ENCODE measurements around the gene TOMM40L. TPM values are rescaled to one million over a fixed set of nuclear protein-coding genes. Genes with fewer than 3 reads are reported as not detected.

The TOMM40L gene
- polyA plus RNA-seq, 1 donor (not counting 4 experiments of a cell fraction or from before 2014, with no cell fraction given) = 14.4 TPM

- Histone ChIP-seq H3K27ac (ENCODE audit: control insufficient read depth, insufficient read depth, low read length) (peak overlapping the region; percentile 82), H2AFZ (ENCODE audit: control insufficient read depth, low read length) (peak overlapping the region; percentile 42), H3K27me3 (ENCODE audit: control insufficient read depth, extremely low read depth, insufficient read depth, low read length) (no peaks in the 10 kb centered on the region), H3K4me1 (ENCODE audit: control insufficient read depth, extremely low read depth, insufficient read depth, low read length) (peaks cover 18% of the 10 kb centered on the region), H3K9me3 (ENCODE audit: control insufficient read depth, low read depth, low read length) (no peaks in the 10 kb centered on the region), H4K20me1 (ENCODE audit: control insufficient read depth, extremely low read depth, insufficient read depth, low read length) (no peaks in the 10 kb centered on the region), H3K4me3 (ENCODE audit: control insufficient read depth in 2 of 3, extremely low read depth in 1 of 3, insufficient read depth in 2 of 3, low read depth in 1 of 3, low read length in 3 of 3) (peak overlapping the region in 1 of 3 experiments; percentile 20), H3K9me1 (ENCODE audit: control insufficient read depth, extremely low read depth, insufficient read depth, low read length) (no peaks in the 10 kb centered on the region), H3K9ac (ENCODE audit: control insufficient read depth, extremely low read depth, insufficient read depth, low read length) (peak overlapping the region; percentile 9), H3K4me2 (ENCODE audit: control insufficient read depth, extremely low read depth, insufficient read depth, low read depth, low read length) (peak overlapping the region; percentile 73), H3K79me2 (ENCODE audit: control insufficient read depth, insufficient read depth, low read length) (peaks cover under 1% of the 10 kb centered on the region), H3K36me3 (ENCODE audit: control insufficient read depth in 2 of 2, extremely low read depth in 1 of 2, insufficient read depth in 2 of 2, low read length in 2 of 2) (no peaks in the 10 kb centered on the region)
- DNase-seq (ENCODE audit: low read depth, low spot score) (no peak), FAIRE-seq (no peak)
- dilution Hi-C loops (cut with MboI; ENCODE audit: extremely low pct_ligation_motif_present, low sequenced_read_pairs) = no loop called here
- TF ChIP-seq EZH2 (IDR thresholded peaks at IDR 0.05; ENCODE audit: low read length) (no peak), CTCF (optimal IDR thresholded peaks at IDR 0.05 in 1 of 3, IDR thresholded peaks at IDR 0.05 in 1 of 3, conservative IDR thresholded peaks at IDR 0.05 in 1 of 3; ENCODE audit: extremely low read depth in 1 of 3, insufficient read depth in 2 of 3, low read length in 3 of 3) (no peak)
Observed at GRCh38 chr1:161182214-161182613, 43.6 kb upstream of the TOMM40L start.

- DNase-seq (ENCODE audit: low read depth, low spot score) (no peak), FAIRE-seq (no peak)
- no peak for TF ChIP-seq EZH2 (IDR thresholded peaks at IDR 0.05; ENCODE audit: low read length)
- no peak for TF ChIP-seq CTCF (optimal IDR thresholded peaks at IDR 0.05 in 1 of 3, IDR thresholded peaks at IDR 0.05 in 1 of 3, conservative IDR thresholded peaks at IDR 0.05 in 1 of 3; ENCODE audit: extremely low read depth in 1 of 3, insufficient read depth in 2 of 3, low read length in 3 of 3)
- Histone ChIP-seq H3K27ac (ENCODE audit: control insufficient read depth, insufficient read depth, low read length) (no peak overlapping the region), H3K79me2 (ENCODE audit: control insufficient read depth, insufficient read depth, low read length) (no peaks in the 10 kb centered on the region), H3K9me3 (ENCODE audit: control insufficient read depth, low read depth, low read length) (no peaks in the 10 kb centered on the region), H3K4me3 (ENCODE audit: control insufficient read depth in 2 of 3, extremely low read depth in 1 of 3, insufficient read depth in 2 of 3, low read depth in 1 of 3, low read length in 3 of 3) (no peak overlapping the region), H3K9ac (ENCODE audit: control insufficient read depth, extremely low read depth, insufficient read depth, low read length) (no peak overlapping the region), H4K20me1 (ENCODE audit: control insufficient read depth, extremely low read depth, insufficient read depth, low read length) (no peaks in the 10 kb centered on the region), H3K4me2 (ENCODE audit: control insufficient read depth, extremely low read depth, insufficient read depth, low read depth, low read length) (no peak overlapping the region), H3K36me3 (ENCODE audit: control insufficient read depth in 2 of 2, extremely low read depth in 1 of 2, insufficient read depth in 2 of 2, low read length in 2 of 2) (no peaks in the 10 kb centered on the region), H2AFZ (ENCODE audit: control insufficient read depth, low read length) (peak overlapping the region; percentile 52), H3K4me1 (ENCODE audit: control insufficient read depth, extremely low read depth, insufficient read depth, low read length) (peaks cover 13% of the 10 kb centered on the region), H3K27me3 (ENCODE audit: control insufficient read depth, extremely low read depth, insufficient read depth, low read length) (no peaks in the 10 kb centered on the region), H3K9me1 (ENCODE audit: control insufficient read depth, extremely low read depth, insufficient read depth, low read length) (no peaks in the 10 kb centered on the region)
- dilution Hi-C loops (cut with MboI; ENCODE audit: extremely low pct_ligation_motif_present, low sequenced_read_pairs) = no loop called here
Observed at GRCh38 chr1:161185282-161185682, 40.6 kb upstream of the TOMM40L start.
